ACHN (cell line): ENCODE measurements around the gene SLC5A9.
"Not testable (repeated sequence)": the region's sequence is repeated elsewhere in the genome, so short reads cannot be mapped to it uniquely, and the experiment has no call there.

Experiments used
- DNase-seq: peaks from one replicate; pipeline ENCODE4 v3.0.0-alpha.2; 2015
- in situ Hi-C: cut with HindIII; loops from 2 replicates; pipeline ENCODE4 v1.10.0; 2017; ENCODE audit warnings: low sequenced_read_pairs, low pct_ligation_motif_present, low pct_unique_long_range_greater_than_20kb

The SLC5A9 gene

GRCh38 chr1:48208251-48208650, 14.3 kb upstream of the SLC5A9 start:
- no peak for DNase-seq
- in situ Hi-C loops = no loop called here

- no peak for DNase-seq
- in situ Hi-C loops = no loop called here
Measured at GRCh38 chr1:48208652-48209051, 13.9 kb upstream of the SLC5A9 start.

GRCh38 chr1:48213462-48213861, 9.1 kb upstream of the SLC5A9 start:
- DNase-seq, in situ Hi-C loops: not testable (repeated sequence)

GRCh38 chr1:48214366-48214765, 8.2 kb upstream of the SLC5A9 start:
- in situ Hi-C loops, DNase-seq: not testable (repeated sequence)

GRCh38 chr1:48214820-48215219, 7.7 kb upstream of the SLC5A9 start:
- no peak for DNase-seq
- in situ Hi-C loops = no loop called here

- DNase-seq = no peak
- in situ Hi-C loops = no loop called here
Measured at GRCh38 chr1:48215222-48215621, 7.3 kb upstream of the SLC5A9 start.

GRCh38 chr1:48215889-48216288, 6.6 kb upstream of the SLC5A9 start:
- in situ Hi-C loops = no loop called here
- no peak for DNase-seq

- DNase-seq = no peak
- in situ Hi-C loops = no loop called here
Measured at GRCh38 chr1:48216313-48216712, 6.2 kb upstream of the SLC5A9 start.

- in situ Hi-C loops = no loop called here
- no peak for DNase-seq
Measured at GRCh38 chr1:48216941-48217340, 5.6 kb upstream of the SLC5A9 start.

GRCh38 chr1:48217856-48218255, 4.7 kb upstream of the SLC5A9 start:
- in situ Hi-C loops = no loop called here
- no peak for DNase-seq

GRCh38 chr1:48219803-48220202, 2.7 kb upstream of the SLC5A9 start:
- DNase-seq = no peak
- in situ Hi-C loops = no loop called here

- in situ Hi-C loops = no loop called here
- DNase-seq = no peak
Measured at GRCh38 chr1:48221122-48221521, 1.4 kb upstream of the SLC5A9 start.

- in situ Hi-C loops = no loop called here
- DNase-seq = no peak
Measured at GRCh38 chr1:48221657-48222056, 859 bp upstream of the SLC5A9 start.

GRCh38 chr1:48223366-48224240, 1.1 kb downstream of the SLC5A9 start:
- in situ Hi-C loops = no loop called here
- DNase-seq = no peak

- in situ Hi-C loops = no loop called here
- no peak for DNase-seq
Measured at GRCh38 chr1:48224791-48225190, 2.3 kb downstream of the SLC5A9 start.

- DNase-seq = no peak
- in situ Hi-C loops = no loop called here
Measured at GRCh38 chr1:48225579-48225978, 3.1 kb downstream of the SLC5A9 start.

GRCh38 chr1:48227165-48228013, 4.9 kb downstream of the SLC5A9 start:
- no peak for DNase-seq
- in situ Hi-C loops = no loop called here

- in situ Hi-C loops = no loop called here
- DNase-seq = peak; percentile 28
Measured at GRCh38 chr1:48228156-48228555, 5.6 kb downstream of the SLC5A9 start.

- in situ Hi-C loops = no loop called here
- DNase-seq = no peak
Measured at GRCh38 chr1:48229317-48229716, 6.8 kb downstream of the SLC5A9 start.

GRCh38 chr1:48230236-48230635, 7.7 kb downstream of the SLC5A9 start:
- in situ Hi-C loops = no loop called here
- DNase-seq = no peak
